OCI-LY3 (cell line): Measurements from ENCODE around the gene SULT1A2.

ENCODE experiments used
- H2AFZ ChIP-seq: fragments of 200-600, 300-600 bp; shearing (Covaris generic); 2 replicates; pipeline ENCODE4 v1.6.0; 2014; ENCODE audit warnings: antibody characterized with exemption, low read depth, low read length
- H3K27ac ChIP-seq: fragments of 200-600, 300-600 bp; sonication (generic); 2 replicates; pipeline ENCODE4 v1.5.1; 2014; ENCODE audit warnings: mild to moderate bottlenecking, low read length, moderate library complexity, mixed read lengths
- H3K27me3 ChIP-seq: fragments of 200-600, 300-600 bp; sonication (generic); 2 replicates; pipeline ENCODE4 v1.6.1; 2014; ENCODE audit warnings: low read depth, low read length, mixed read lengths
- H3K36me3 ChIP-seq: fragments of 200-600, 300-600 bp; sonication (generic); replicated peaks from 2 replicates; pipeline ENCODE3; 2014; ENCODE audit warnings: low read depth, low read length, mixed read lengths
- H3K4me1 ChIP-seq: fragments of 300-600, 200-600 bp; sonication (generic); 2 replicates; pipeline ENCODE4 v1.6.1; 2014; ENCODE audit warnings: low read length, mixed read lengths
- H3K4me2 ChIP-seq: fragments of 200-600, 300-600 bp; sonication (generic); 2 replicates; pipeline ENCODE4 v1.6.1; 2014; ENCODE audit warnings: low read length, mixed read lengths
- H3K4me3 ChIP-seq: fragments of 300-600, 200-600 bp; sonication (generic); 2 replicates; pipeline ENCODE4 v1.5.1; 2014; ENCODE audit warnings: antibody characterized with exemption, mild to moderate bottlenecking, low read length, moderate library complexity
- H3K79me2 ChIP-seq: fragments of 300-600, 200-600 bp; shearing (Covaris generic); 2 replicates; pipeline ENCODE4 v1.6.1; 2014; ENCODE audit warnings: mild to moderate bottlenecking, low read length, mixed read lengths
- H3K9ac ChIP-seq: fragments of 300-600, 200-600 bp; shearing (Covaris generic); 2 replicates; pipeline ENCODE4 v1.6.0; 2014; ENCODE audit warnings: mild to moderate bottlenecking, low read length, moderate library complexity
- H3K9me3 ChIP-seq: fragments of 200-600, 300-600 bp; shearing (Covaris generic); 2 replicates; pipeline ENCODE4 v1.6.1; 2014; ENCODE audit warnings: low read length, mixed read lengths; ENCODE audit not compliant: insufficient read depth
- H4K20me1 ChIP-seq: fragments of 200-600, 300-600 bp; sonication (generic); 2 replicates; pipeline ENCODE4 v1.6.1; 2016; ENCODE audit warnings: low read length, mixed read lengths; ENCODE audit not compliant: insufficient read depth
- EZH2phosphoT487 ChIP-seq: fragments of 200-600 bp; shearing (Covaris generic); IDR thresholded peaks from 2 replicates; pipeline ENCODE4 v1.6.1; 2018; ENCODE audit warnings: antibody characterized with exemption, mixed run types, low read depth
- TF ChIP-seq, protein P1 (sequence below): fragments of 200-600, 300-600 bp; sonication (generic); IDR thresholded peaks from 2 replicates; pipeline ENCODE4 v1.5.1; 2014; ENCODE audit warnings: antibody characterized with exemption, low read length, low read depth

SULT1A2 gene

DNA sequence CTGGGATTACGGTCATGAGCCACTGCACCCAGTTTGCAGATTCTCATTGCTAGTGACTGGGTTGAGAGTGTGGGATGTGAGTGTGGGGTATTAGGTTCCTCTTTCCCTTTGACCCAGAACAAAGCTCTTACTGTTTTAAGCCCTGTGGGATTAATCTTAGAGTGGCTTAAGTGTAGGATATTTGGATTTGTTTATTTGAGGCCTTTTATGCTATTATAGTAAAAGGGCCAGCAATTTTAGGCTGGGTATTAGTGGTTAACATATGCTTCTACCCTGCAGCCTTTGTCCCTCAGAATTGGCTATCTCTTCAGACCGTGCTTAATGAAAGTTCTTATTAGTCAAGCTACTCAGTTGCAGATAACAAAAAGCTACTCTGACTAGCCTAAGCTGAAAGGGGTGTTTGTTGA lies 39.9 kb downstream of the SULT1A2 start:
- no peak overlapping the region for H3K9ac ChIP-seq
- no peak for TF ChIP-seq EZH2phosphoT487
- no peak overlapping the region for H3K27ac ChIP-seq
- peaks cover 28% of the 10 kb centered on the region for H3K4me1 ChIP-seq
- no peaks in the 10 kb centered on the region for H4K20me1 ChIP-seq
- peaks cover 26% of the 10 kb centered on the region for H3K36me3 ChIP-seq
- H3K4me2 ChIP-seq = no peak overlapping the region
- H3K9me3 ChIP-seq = no peaks in the 10 kb centered on the region
- H3K27me3 ChIP-seq = no peaks in the 10 kb centered on the region
- no peak overlapping the region for H2AFZ ChIP-seq
- peaks cover 21% of the 10 kb centered on the region for H3K79me2 ChIP-seq
- H3K4me3 ChIP-seq = no peak overlapping the region

DNA sequence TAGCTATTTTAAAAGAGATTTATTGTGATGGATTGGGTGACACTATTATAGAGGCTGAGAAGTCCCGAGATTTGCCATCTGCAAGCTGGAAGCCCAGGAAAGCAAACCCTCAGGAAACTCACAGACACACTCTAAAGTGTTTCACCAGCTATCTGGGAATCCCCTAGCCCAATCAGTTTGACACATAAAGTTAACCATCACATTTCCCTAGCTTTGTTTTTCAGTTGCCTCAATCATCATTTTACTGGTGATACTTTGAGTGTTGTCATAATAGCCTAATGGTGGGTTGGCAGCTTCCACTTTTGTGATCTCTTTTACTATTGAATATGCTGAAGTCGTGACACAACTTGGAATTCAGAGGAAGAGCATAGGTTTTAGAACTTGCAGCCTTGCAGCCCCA lies 41.3 kb downstream of the SULT1A2 start:
- Histone ChIP-seq H3K4me2 (no peak overlapping the region), H4K20me1 (no peaks in the 10 kb centered on the region), H3K9me3 (no peaks in the 10 kb centered on the region), H2AFZ (no peak overlapping the region), H3K27me3 (no peaks in the 10 kb centered on the region), H3K27ac (no peak overlapping the region), H3K4me3 (no peak overlapping the region), H3K79me2 (peaks cover 21% of the 10 kb centered on the region), H3K36me3 (peaks cover 26% of the 10 kb centered on the region), H3K4me1 (peaks cover 28% of the 10 kb centered on the region), H3K9ac (no peak overlapping the region)
- TF ChIP-seq, protein P1, sequence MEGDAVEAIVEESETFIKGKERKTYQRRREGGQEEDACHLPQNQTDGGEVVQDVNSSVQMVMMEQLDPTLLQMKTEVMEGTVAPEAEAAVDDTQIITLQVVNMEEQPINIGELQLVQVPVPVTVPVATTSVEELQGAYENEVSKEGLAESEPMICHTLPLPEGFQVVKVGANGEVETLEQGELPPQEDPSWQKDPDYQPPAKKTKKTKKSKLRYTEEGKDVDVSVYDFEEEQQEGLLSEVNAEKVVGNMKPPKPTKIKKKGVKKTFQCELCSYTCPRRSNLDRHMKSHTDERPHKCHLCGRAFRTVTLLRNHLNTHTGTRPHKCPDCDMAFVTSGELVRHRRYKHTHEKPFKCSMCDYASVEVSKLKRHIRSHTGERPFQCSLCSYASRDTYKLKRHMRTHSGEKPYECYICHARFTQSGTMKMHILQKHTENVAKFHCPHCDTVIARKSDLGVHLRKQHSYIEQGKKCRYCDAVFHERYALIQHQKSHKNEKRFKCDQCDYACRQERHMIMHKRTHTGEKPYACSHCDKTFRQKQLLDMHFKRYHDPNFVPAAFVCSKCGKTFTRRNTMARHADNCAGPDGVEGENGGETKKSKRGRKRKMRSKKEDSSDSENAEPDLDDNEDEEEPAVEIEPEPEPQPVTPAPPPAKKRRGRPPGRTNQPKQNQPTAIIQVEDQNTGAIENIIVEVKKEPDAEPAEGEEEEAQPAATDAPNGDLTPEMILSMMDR = no peak
- TF ChIP-seq EZH2phosphoT487 = no peak

DNA sequence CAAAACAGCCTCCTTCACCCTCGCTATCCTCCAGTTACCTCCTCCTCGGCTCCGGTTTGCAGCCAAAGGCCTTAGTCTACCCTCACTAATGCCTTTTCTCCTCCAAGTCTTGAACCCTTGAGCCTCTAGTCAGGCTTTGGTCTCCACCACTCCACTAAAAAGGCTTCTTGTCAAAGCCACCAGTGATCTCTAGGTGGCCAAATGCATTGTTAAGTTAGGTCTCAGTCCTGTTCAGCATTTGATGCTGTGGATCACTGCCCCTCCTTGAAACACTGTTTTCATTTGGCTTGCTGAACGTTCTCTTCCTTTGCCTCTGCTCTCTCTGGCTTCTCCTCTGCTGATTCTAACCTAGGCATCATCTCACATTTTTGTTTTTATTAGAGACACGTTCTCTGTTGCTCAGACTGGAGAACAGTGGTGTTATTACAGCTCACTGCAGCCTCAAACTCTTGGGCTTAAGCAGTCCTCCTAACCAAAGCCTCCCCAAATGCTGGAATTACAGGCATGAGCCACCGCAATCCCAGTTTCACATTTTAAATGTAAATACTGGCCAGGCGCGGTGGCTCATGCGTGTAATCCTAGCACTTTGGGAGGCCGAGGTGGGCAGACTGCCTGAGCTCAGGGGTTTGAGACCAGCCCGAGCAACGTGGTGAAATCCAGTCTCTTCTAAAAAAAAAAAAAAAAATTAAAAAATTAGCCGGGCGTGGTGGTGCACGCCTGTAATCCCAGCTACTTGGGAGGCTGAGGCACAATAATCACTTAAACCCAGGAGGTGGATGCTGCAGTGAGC lies 42.0 kb downstream of the SULT1A2 start:
- Histone ChIP-seq H3K27me3 (no peaks in the 10 kb centered on the region), H3K4me1 (peaks cover 28% of the 10 kb centered on the region), H3K27ac (no peak overlapping the region), H3K9ac (peak overlapping the region; percentile 42), H3K4me3 (peak overlapping the region; percentile 74), H3K9me3 (no peaks in the 10 kb centered on the region), H3K36me3 (peaks cover 25% of the 10 kb centered on the region), H3K4me2 (peak overlapping the region; percentile 74), H2AFZ (0 out of 2 replicates have a peak overlapping the region, but pooled peaks have one; percentile 25), H3K79me2 (peaks cover 21% of the 10 kb centered on the region), H4K20me1 (no peaks in the 10 kb centered on the region)
- TF ChIP-seq, protein P1 = no peak
- TF ChIP-seq EZH2phosphoT487 = no peak

DNA sequence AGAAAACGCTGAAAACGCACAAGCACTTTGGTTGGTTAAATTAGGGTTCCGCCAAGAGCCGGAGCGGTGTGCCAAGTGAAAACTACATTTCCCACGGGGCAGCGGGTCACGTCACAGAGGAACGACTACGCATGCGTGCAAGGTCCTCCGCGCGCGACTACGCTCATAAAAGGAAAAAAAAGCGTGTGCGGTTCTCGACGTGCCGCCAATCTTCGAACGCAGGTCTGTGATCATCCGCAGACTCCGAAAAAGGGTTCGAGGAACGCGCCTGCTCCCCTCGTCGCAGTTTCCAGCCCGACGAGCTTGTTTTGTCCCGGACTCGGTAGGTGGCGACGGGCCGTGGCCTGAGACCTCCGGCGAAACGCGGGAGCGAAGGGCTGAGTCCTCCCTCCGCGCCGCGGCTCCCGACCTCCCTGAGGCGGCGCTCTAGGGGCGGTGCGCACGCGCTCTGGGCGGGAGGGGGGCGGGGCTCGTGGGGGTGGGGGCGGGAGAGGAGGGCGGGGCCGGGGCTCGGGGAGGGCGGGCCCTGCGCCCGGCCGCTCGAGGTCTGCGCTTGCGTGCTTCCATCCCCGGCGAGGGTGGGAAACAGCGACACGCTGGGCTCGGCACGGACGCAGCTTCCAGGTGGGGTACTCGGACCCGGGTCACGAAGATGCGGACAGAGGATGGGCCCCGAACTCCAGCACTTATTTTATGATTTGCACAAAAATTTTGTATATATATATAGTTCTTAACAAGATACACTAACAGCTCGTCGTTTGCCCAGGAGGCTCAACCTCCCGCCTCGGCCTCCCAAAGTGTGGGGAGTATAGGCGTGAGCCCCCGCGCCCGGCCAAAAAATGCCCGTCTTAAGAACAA lies 42.8 kb downstream of the SULT1A2 start, which contains the start of gene SGF29:
TSS of gene SGF29 (plus strand) at position 145 of the 858 bp plus-strand sequence. CDS start 27,150 bp downstream, outside the sequence.
- peak within 1 kb of the TSS; percentile 78 for H3K9ac ChIP-seq
- H2AFZ ChIP-seq = peak within 1 kb of the TSS; percentile 25; the same call in 1 of the 2 replicates
- peak within 1 kb of the TSS; percentile 80 for H3K4me3 ChIP-seq
- TF ChIP-seq, protein P1 = peak; percentile 2; the same call in 1 of the 2 replicates
- no peak for TF ChIP-seq EZH2phosphoT487
- no peaks in the 10 kb centered on the region for H3K9me3 ChIP-seq
- H4K20me1 ChIP-seq = no peaks in the 10 kb centered on the region
- H3K79me2 ChIP-seq = peaks cover 21% of the 10 kb centered on the region
- no peaks in the 10 kb centered on the region for H3K27me3 ChIP-seq
- H3K27ac ChIP-seq = peak within 1 kb of the TSS; percentile 84
- H3K36me3 ChIP-seq = peaks cover 18% of the 10 kb centered on the region
- peaks cover 35% of the 10 kb centered on the region for H3K4me1 ChIP-seq
- H3K4me2 ChIP-seq = peak within 1 kb of the TSS; percentile 74
